GM12891 (cell line): Measurements from ENCODE around the gene PRC1.

ENCODE experiments used
- POLR2A ChIP-seq: IDR thresholded peaks from 2 replicates; pipeline ENCODE4 v1.6.1; 2011; ENCODE audit warnings: low read depth, low read length, control low read depth
- POLR2AphosphoS5 ChIP-seq: IDR thresholded peaks from 2 replicates; pipeline ENCODE4 v1.6.1; 2011; ENCODE audit warnings: low read depth, low read length, control low read depth
- POU2F2 ChIP-seq: IDR thresholded peaks from 2 replicates; pipeline ENCODE4 v1.6.1; 2011; ENCODE audit warnings: low read depth, mild to moderate bottlenecking, control low read depth, low read length, moderate library complexity
- SPI1 ChIP-seq: IDR thresholded peaks from 2 replicates; pipeline ENCODE4 v1.6.1; 2011; ENCODE audit warnings: low read depth, low read length, control low read depth
- TAF1 ChIP-seq: IDR thresholded peaks from 2 replicates; pipeline ENCODE4 v1.6.1; 2011; ENCODE audit warnings: low read depth, low read length, control low read depth

- TF ChIP-seq POLR2A (no peak), POLR2AphosphoS5 (no peak), SPI1 (no peak), TAF1 (no peak), POU2F2 (no peak)
These were observed 37.9 kb downstream of the PRC1 start for GRCh38 chr15:90956274-90957030.
